Measurements from ENCODE around the gene FBXO45. TPM values are rescaled to one million over a fixed set of nuclear protein-coding genes. Genes with fewer than 3 reads are reported as not detected.
"Not testable (repeated sequence)": the region's sequence is repeated elsewhere in the genome, so short reads cannot be mapped to it uniquely, and the experiment has no call there.

FBXO45 gene
- total RNA-seq, 1 donor from 2014 or later: 6.6 TPM

DNA sequence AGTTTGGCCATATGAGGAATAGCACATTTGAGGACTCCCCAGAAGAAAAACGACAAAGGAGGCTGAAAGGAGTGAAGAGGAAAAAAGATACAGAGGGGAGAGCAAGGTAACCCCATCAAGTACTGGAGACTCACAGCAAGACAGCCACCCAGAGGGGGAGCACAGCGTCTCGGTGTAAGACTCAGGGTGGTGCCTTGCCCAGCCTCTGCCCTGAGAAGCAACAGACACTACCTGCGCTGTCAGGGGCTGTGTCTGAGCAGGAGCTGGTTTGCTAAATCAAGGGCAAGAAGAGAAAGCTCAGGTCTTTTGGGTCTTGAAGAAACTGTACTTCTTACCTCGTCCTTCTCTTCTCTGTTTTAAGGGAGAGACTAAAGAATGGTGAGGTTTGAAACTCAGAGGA is 27.9 kb downstream of the FBXO45 start:
- H3K27ac ChIP-seq: no peak overlapping the region
- no peaks in the 10 kb centered on the region for H3K36me3 ChIP-seq
- H3K4me3 ChIP-seq: no peak overlapping the region
- intact Hi-C loops (cut with DNase I): no loop called here
- no peak for TF ChIP-seq POLR2AphosphoS5 (IDR thresholded peaks at IDR 0.05; ENCODE audit: insufficient read depth in 1 of 2, low read depth in 1 of 2)
- H3K4me1 ChIP-seq: no peaks in the 10 kb centered on the region
- no peak for DNase-seq (ENCODE audit: extremely low spot score in 2 of 2)
- no peaks in the 10 kb centered on the region for H3K9me3 ChIP-seq
- no peaks in the 10 kb centered on the region for H3K27me3 ChIP-seq

DNA sequence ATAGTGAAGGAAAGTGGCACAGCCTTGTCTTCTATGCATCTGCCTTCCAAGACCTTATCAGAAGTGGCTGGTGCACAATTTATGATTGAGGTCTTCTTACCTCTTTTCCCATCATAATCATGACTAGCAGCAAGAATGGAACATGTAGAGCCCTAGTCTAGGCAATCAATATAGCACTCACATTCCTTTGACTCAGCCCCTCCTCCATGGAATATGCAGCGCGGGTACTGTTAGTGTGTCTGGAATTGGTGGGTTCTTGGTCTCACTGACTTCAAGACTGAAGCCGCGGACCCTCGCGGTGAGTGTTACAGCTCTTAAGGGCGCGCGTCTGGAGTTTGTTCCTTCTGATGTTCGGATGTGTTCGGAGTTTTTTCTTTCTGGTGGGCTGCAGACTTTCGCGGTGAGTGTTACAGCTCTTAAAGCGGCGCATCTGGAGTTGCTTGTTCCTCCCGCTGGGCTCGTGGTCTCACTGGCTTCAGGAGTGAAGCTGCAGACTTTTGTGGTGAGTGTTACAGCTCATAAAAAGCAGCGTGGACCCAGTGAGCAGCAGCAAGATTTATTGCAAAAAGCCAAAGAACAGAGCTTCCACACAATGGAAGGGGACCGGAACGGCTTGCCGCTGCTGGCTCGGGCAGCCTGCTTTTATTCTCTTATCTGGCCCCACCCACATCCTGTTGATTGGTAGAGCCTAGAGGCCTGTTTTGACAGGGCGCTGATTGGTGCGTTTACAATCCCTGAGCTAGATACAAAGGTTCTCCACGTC is 29.7 kb downstream of the FBXO45 start:
- intact Hi-C loops (cut with DNase I); DNase-seq (ENCODE audit: extremely low spot score in 2 of 2); H3K27me3 ChIP-seq; H3K9me3 ChIP-seq; H3K27ac ChIP-seq; H3K4me1 ChIP-seq; H3K36me3 ChIP-seq: not testable (repeated sequence)
- H3K4me3 ChIP-seq: peak overlapping the region in 1 of 2 donors; percentile 19

GRCh38 chr3:196599734-196600128 is 31.3 kb downstream of the FBXO45 start:
- H3K4me1 ChIP-seq: no peaks in the 10 kb centered on the region
- no peak overlapping the region for H3K4me3 ChIP-seq
- H3K27me3 ChIP-seq: no peaks in the 10 kb centered on the region
- no peaks in the 10 kb centered on the region for H3K9me3 ChIP-seq
- intact Hi-C loops (cut with DNase I): no loop called here
- no peak for DNase-seq (ENCODE audit: extremely low spot score in 2 of 2)
- no peaks in the 10 kb centered on the region for H3K36me3 ChIP-seq
- TF ChIP-seq POLR2A (IDR thresholded peaks at IDR 0.05) (no peak), POLR2AphosphoS5 (IDR thresholded peaks at IDR 0.05; ENCODE audit: insufficient read depth in 1 of 2, low read depth in 1 of 2) (no peak)
- TF ChIP-seq, protein P1, sequence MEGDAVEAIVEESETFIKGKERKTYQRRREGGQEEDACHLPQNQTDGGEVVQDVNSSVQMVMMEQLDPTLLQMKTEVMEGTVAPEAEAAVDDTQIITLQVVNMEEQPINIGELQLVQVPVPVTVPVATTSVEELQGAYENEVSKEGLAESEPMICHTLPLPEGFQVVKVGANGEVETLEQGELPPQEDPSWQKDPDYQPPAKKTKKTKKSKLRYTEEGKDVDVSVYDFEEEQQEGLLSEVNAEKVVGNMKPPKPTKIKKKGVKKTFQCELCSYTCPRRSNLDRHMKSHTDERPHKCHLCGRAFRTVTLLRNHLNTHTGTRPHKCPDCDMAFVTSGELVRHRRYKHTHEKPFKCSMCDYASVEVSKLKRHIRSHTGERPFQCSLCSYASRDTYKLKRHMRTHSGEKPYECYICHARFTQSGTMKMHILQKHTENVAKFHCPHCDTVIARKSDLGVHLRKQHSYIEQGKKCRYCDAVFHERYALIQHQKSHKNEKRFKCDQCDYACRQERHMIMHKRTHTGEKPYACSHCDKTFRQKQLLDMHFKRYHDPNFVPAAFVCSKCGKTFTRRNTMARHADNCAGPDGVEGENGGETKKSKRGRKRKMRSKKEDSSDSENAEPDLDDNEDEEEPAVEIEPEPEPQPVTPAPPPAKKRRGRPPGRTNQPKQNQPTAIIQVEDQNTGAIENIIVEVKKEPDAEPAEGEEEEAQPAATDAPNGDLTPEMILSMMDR (IDR thresholded peaks at IDR 0.05): no peak
- no peak overlapping the region for H3K27ac ChIP-seq

DNA sequence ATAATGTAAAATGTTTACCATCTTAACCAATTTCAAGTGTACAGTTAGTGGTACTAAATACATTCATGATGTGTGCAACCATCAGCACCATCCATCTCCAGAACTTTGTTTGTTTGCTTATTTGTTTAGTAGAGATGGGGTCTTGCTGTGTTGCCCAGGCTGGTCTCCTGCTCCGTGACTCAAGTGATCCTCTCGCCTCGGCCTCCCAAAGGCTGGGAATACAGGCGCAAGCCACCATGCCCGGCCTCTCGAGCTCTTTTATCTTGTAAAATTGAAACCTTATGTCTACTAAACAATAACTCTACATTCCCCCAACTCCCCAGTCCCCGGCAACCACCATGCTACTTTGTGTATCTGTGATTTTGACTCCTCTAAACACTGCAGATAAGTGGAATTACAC is 31.9 kb downstream of the FBXO45 start:
- Histone ChIP-seq H3K36me3 (no peaks in the 10 kb centered on the region), H3K27ac (no peak overlapping the region), H3K4me1 (no peaks in the 10 kb centered on the region), H3K4me3 (no peak overlapping the region), H3K27me3 (no peaks in the 10 kb centered on the region), H3K9me3 (no peaks in the 10 kb centered on the region)
- intact Hi-C loops (cut with DNase I): no loop called here
- DNase-seq (ENCODE audit: extremely low spot score in 2 of 2): no peak
- TF ChIP-seq, protein P1 (IDR thresholded peaks at IDR 0.05): no peak
- TF ChIP-seq POLR2A (IDR thresholded peaks at IDR 0.05) (no peak), POLR2AphosphoS5 (IDR thresholded peaks at IDR 0.05; ENCODE audit: insufficient read depth in 1 of 2, low read depth in 1 of 2) (no peak)

DNA sequence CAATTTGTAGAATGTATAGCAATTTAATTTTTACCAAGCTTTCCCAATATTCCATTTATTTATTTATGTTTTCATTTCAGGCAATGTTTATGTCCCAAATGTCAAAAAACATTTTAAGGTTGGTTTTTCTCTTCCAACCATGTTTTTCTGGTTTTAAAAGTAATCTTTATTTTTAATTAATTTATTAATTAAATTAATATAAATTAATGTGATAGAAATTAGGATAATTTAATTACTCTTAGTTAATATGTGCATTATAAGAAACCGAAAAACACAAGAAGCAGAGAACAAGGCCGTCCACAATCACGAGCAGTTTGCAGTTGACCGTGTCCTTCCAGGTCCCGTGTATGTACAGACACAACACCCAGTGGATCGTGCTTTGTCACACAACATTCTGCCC is 34.2 kb downstream of the FBXO45 start:
- TF ChIP-seq POLR2AphosphoS5 (IDR thresholded peaks at IDR 0.05; ENCODE audit: insufficient read depth in 1 of 2, low read depth in 1 of 2) (no peak), POLR2A (IDR thresholded peaks at IDR 0.05) (no peak)
- TF ChIP-seq, protein P1 (IDR thresholded peaks at IDR 0.05): no peak
- Histone ChIP-seq H3K27me3 (no peaks in the 10 kb centered on the region), H3K4me3 (no peak overlapping the region), H3K4me1 (no peaks in the 10 kb centered on the region), H3K36me3 (no peaks in the 10 kb centered on the region), H3K27ac (no peak overlapping the region), H3K9me3 (no peaks in the 10 kb centered on the region)
- no peak for DNase-seq (ENCODE audit: extremely low spot score in 2 of 2)
- intact Hi-C loops (cut with DNase I): no loop called here

DNA sequence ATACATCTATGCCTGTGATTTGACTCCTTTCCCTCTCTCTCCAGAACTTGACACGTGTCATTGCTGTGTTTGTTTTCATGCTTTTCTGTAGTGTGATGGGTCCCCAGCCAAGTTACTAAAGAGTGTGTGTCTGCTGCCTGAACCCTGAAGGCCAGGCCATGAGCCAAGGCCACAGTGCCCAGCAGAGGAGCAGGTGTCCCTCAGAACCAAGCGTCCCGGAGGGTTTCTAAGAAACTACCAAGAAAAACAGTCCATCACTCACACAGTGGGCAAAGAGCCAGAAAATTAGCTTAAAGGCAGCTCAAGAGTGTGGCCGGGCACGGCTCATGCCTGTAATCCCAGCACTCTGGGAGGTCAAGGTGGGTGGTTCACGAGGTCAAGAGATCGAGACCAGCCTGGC is 35.2 kb downstream of the FBXO45 start:
- Histone ChIP-seq H3K36me3 (no peaks in the 10 kb centered on the region), H3K9me3 (no peaks in the 10 kb centered on the region), H3K27ac (no peak overlapping the region), H3K4me1 (no peaks in the 10 kb centered on the region), H3K27me3 (no peaks in the 10 kb centered on the region), H3K4me3 (no peak overlapping the region)
- intact Hi-C loops (cut with DNase I): no loop called here
- DNase-seq (ENCODE audit: extremely low spot score in 2 of 2): no peak
- TF ChIP-seq, protein P1 (IDR thresholded peaks at IDR 0.05): no peak
- TF ChIP-seq POLR2AphosphoS5 (IDR thresholded peaks at IDR 0.05; ENCODE audit: insufficient read depth in 1 of 2, low read depth in 1 of 2): no peak
- TF ChIP-seq POLR2A (IDR thresholded peaks at IDR 0.05): no peak
